HG02610 (cell line): ENCODE measurements around the gene TMC7.
"Not testable (repeated sequence)": the region's sequence is repeated elsewhere in the genome, so short reads cannot be mapped to it uniquely, and the experiment has no call there.

Experiments used
- ATAC-seq: cut with Tn5 transposase; IDR thresholded peaks from one replicate; pipeline ENCODE4 v1.9.1; 2021; ENCODE audit warnings: mild to moderate bottlenecking, moderate library complexity; ENCODE audit not compliant: unreplicated experiment

The TMC7 gene

DNA sequence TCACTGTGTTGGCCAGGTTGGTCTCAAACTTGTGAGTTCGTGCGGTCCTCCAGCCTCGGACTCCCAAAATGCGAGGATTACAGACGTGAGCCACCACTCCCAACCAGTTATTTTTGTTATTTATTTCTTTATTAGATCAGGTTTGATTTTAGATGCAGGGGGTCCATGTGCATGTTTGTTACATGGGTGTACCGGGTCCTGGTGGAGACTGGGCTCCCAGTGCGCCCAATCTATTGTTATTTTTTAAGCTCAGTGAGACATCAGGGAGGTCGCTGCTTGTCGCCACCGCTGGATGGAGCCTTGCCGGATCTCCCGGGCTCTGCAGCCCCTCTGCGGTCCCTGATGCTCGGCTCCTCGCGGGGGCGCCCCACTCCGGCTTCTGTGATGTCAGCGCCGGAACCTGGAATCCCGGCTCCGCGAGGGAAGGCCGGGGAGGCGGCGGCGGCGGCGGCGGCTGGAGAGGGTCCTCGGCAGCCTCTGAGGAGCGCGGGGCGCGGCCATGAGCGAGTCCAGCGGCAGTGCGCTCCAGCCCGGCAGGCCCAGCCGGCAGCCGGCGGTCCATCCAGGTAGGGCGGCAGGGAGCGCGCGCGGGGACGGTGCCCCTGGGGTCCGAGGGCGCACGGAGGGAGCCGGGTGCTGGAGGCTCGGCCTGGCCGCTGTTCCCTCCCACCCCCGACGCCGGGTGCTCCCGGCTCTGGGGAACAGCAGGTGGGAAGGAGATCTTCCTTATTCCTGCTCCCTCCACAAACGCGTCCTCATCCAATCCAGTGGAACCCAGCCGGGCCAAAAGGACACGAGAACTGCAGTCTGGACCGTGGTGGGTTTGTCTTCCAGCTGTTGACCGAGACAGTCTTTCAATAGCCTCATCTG is at the start of gene TMC7:
Gene TMC7, plus strand, starts transcription at position 370 of the 870 bp plus-strand sequence. Its CDS starts 130 bp downstream, at position 500.
- no peak for ATAC-seq

DNA sequence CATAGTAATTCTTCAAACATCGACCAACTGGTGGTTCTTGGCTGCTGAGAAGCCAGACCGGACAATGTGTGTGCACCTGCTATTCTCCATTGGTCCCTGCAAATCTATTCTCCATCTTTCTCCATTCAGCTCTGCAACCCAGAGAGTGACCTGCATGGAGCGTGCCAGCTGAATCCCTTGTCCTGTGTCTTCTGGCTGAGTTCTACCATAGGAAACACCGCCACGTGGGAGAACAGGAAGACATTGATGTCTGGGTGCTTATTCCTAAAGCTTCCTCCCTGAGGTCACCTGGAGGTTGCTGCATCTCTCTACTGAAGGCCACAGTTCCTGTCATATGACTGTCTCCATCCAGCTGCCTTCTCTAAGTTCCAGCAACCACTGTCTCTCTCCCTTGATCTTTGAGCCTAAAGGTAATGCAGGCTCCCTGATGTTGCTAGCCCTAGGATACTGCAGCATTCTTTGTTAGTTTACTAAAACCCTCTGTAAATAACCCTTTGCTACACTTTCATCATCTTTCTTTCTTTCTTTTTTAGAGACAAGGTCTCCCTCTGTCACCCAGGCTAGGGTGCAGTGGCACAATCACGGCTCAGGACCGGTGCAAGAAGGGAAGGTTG is 46.9 kb upstream of the TMC7 start:
- ATAC-seq: no peak

- no peak for ATAC-seq
These were observed 46.3 kb upstream of the TMC7 start for GRCh38 chr16:18937390-18937789.

DNA sequence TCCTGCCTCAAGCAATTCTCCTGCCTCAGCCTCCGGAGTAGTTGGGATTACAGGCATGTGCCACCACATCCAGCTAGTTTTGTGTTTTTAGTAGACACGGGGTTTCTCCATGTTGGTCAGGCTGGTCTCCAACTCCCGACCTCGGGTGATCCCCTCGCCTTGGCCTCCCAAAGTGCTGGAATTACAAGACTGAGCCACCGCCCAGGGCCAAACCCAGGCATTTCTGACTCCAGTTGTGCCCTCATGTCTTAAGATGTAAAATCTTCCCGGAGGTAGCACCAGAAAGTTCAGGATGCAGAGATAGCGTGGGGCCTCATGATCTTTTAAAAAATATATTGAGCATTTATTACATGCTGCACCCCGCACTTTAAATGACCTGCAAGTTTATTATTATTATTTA is 44.7 kb upstream of the TMC7 start:
- ATAC-seq: no peak

GRCh38 chr16:18941471-18941870 is 42.3 kb upstream of the TMC7 start:
- ATAC-seq: no peak

GRCh38 chr16:18942061-18942460 is 41.7 kb upstream of the TMC7 start:
- ATAC-seq: no peak

GRCh38 chr16:18943414-18943813 is 40.3 kb upstream of the TMC7 start:
- no peak for ATAC-seq

GRCh38 chr16:18945233-18945632 is 38.5 kb upstream of the TMC7 start:
- ATAC-seq: no peak

GRCh38 chr16:18948372-18949020 is 35.2 kb upstream of the TMC7 start:
- ATAC-seq: no peak

DNA sequence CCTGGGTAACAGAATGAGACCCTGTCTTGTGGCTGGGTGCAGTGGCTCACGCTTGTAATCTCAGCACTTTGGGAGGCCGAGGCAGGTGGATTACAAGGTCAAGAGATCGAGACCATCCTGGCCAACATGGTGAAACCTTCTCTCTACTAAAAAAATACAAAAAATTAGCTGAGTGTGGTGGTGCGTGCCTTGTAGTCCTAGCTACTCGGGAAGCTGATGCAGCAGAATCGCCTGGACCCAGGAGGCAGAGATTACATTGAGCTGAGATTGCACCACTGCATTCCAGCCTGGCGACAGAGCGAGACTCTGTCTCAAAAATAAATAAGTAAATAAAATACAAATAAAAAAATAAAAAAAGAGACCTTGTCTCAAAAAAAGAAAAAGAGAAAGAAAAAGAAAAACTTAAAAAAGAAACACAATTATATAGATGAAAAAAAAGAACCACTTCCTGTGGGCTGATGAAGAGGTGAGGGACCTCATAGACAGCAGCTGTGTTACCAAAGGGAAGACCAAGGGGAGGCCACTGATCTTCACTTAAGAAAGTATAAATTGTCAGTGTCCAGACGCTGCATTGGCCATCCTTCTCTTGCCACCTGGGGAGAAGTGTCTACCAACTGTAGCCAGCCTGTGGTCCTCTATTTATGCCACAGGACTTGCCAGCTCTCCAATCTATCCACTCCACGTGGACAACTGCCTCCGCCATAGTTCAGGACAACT is 33.1 kb upstream of the TMC7 start:
- no peak for ATAC-seq

- no peak for ATAC-seq
These were observed 30.2 kb upstream of the TMC7 start for GRCh38 chr16:18953547-18953946.

- ATAC-seq: not testable (repeated sequence)
These were observed 27.7 kb upstream of the TMC7 start for GRCh38 chr16:18955874-18956580.

DNA sequence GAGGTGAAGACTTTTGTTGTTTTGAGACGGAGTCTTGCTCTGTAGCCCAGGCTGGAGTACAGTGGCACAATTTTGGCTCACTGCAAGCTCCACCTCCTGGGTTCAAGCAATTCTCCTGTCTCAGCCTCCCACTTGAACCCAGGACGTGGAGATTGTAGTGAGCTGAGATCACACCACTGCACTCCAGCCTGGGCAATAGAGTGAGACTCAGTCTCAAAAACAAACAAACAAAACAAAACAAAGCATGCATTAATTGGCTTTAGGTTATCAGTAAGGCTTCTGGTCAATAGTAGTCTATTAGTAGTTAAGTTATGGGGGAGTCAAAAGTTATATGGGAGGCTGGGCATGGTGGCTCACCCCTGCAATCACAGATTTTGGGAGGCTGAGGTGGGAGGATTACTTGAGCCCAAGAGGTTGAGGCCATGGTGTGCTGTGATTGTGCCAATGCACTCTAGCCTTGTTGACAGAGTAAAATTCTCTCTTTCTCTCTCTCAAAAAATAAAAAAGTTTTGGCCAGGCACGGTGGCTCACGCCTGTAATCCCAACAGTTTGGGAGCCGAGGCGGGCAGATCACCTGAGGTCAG is 27.0 kb upstream of the TMC7 start:
- not testable (repeated sequence) for ATAC-seq

DNA sequence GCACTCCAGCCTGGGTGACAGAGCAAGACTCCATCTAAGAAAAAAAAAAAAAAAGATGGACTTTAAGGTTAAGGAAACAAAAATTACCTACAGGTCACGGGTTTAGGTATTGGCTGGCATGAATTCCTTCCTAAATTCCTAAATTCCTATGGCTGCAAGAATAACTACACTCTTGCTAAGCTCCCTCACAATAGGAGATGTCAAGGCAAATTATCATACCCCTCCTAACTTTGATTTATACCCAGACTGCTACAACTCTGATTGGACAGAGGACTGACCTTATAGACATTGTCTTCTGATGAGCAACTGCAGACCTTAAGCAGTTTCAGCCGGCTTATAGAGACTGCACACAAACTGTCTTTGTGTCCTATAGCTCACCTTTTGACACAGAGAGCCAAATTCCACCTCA is 25.1 kb upstream of the TMC7 start:
- no peak for ATAC-seq

DNA sequence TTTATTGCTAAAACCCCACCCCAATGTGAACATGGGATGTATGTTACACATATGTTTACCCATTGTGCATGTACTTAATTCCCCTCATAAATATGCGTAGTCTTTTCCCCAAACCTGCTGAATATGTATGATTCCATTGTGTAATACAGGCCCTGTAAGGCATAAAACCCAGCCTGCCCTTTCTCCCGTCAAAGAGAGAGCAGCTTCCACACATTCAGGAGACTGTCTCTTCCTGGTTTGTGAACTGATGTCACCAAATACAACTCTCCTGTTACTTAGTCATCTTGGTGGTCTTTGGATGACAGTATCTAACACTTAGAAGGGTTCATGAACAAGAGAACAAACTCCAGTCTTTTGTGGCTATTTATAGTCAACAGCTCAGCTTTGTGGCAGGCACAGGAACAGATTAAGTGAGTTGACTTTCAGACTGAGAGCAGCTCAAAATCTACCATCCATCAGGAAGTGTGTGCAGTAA is 24.7 kb upstream of the TMC7 start:
- no peak for ATAC-seq

- ATAC-seq: no peak
These were observed 18.2 kb upstream of the TMC7 start for GRCh38 chr16:18965555-18965954.

DNA sequence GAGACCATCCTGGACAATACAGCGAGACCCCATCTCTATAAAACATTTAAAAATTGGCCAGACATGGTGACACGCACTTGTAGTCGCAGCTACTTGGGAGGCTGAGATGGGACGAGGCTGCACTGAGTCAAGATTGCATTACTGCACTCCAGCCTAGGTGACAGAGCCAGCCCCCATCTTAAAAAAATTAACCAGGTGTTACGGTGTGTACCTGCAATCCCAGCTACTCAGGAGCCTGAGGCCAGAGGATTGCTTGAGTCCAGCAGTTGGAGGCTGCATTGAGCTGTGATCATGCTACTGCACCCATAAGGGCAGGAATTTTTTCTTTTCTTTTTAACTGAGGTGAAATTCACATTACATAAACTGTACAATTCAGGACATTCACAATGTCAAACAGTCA is 16.9 kb upstream of the TMC7 start:
- no peak for ATAC-seq

- peak; percentile 45 for ATAC-seq
These were observed 14.5 kb upstream of the TMC7 start for GRCh38 chr16:18969050-18969854.

- no peak for ATAC-seq
These were observed 13.9 kb upstream of the TMC7 start for GRCh38 chr16:18969855-18970240.
